Activated T-helper 1 cell treated with anti-CD3 and anti-CD28 coated beads, Interleukin-2, amount 50 U/mL, for 16 hours (primary cell): ENCODE results near the gene LAMB1.

Source experiments
- DNase-seq, 2 donors: peaks; one replicate each; pipeline ENCODE4 v3.0.0-alpha.2; 2020; ENCODE audit warnings: low read depth in 1 of 2, low spot score in 1 of 2

The LAMB1 gene

DNA sequence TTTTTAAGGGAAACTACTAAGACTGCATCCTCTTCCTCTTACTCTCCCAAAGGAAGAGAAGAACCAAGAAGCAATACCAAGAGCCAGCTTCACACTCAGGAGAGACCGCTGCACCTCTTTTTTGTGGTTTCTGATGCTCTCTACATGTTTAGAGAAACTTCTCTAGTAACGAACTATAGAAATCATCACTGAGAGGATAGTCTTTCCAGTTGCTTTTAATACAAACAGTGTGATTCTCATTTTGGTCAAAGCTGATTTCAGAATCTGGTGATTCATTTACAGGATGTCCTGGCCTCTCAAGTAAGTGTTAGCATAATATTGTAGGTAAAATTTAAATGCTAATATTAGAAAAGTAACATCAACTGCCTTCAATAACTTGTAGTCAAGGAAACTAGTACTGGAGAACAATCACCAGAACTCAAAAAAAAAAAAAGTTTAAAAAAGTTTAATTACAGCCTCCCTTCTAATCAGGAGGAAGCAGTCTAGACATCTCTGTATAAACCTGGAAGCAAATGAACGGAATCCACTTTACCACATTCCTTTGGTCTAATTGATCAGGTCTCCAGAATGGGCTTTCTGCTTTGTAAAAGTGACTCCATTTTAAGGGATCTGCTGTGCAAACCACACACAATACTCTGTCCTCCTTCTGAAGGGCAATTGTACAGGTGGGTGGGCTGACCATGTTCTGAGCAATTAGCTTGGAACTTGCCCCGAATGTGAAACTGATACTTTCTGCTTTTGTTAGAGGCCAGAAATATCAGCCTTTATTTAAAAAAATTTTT lies 3.0 kb downstream of the LAMB1 start:
- DNase-seq, result no peak

DNA sequence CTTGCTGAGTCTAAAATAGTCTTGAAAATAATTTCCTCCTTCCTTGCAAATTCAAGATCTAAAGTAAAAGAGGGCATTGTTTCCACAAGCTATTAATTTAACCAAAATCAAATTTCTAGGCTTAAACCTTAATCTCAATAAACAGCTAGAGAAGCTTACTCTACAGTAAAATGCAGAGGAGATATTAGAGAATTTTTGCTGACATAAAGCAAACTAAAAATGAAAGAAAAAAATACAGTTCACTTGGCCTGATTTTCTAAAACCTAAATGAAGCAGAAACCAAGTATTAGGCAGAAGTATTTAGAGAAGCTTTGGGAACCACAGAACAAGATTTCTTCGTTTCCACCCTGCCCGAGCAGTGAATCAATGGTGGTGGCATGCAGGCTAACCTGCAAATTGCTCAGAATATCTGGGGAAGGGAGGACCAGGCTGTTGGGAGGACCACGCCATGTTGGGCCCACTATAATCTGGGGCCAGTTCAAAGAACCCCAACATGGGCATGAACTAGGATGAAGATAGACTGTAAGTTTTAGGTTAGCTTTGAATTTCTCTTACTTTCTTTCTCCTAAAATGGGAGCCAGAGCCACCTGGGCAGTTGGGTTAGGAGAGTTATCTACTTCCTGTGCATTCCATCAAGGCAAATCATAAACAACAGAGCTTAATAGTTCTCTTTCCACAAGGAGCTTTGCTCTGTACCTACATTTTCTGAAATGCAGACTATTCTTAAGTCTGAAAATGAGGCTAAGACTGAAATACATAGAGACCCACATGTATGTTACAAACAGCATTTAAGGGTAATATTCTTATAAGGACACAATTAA lies 4.1 kb downstream of the LAMB1 start:
- no peak for DNase-seq

DNA sequence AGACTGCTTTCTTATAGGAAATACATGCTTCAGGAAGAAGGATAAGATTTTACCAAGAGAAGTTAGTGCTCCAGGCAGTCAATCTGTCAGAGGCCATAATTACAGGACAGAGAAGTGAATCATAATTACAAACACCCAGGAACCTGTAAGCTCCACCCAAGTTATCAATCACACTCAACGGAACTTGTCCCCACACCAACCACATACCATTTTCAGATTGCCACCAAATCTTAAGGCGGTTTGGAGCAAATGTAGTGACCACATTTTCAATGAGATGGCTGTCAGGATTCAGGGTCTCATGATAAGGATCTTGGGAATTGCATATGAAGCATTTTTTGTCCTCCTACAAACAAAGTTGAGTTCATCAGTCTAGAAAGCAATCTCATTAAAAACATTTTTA lies 4.8 kb downstream of the LAMB1 start:
- no peak for DNase-seq

DNA sequence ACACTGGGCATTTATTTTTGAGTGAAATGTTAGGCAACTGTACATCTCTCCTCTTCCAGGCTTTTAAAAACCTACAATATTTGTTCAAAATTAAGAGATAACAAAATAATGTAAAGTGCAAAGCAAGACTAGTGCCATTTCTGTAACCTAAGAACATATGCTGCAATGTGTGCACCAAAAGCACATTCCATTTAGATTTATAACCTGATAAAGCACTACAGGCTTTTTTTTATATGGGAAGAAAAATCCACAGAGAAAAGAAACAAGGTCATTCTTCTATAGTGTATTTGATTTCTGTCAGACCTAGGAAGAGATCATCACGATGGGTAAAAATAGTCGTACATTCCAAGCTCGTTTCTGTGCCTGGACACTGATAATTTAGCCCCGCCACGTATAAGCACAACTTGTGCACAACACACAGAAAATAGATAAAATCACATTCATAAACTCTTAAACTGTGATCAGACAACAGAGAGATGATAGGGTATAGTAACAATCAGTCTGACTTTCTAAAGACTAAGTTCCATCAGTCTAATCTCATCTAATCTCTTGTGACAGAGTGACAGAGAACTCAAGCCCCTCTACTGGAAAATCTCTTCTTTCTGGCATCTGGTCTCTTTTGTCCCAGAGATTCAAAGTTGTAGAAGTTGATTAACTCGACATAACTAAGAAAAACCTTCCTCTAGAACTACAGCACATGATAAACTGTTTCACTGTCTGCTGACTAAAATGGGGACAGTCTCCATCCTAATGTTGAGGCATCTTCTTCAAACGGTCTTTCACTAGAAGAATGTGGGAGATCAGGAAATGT lies 6.7 kb downstream of the LAMB1 start:
- no peak for DNase-seq

DNA sequence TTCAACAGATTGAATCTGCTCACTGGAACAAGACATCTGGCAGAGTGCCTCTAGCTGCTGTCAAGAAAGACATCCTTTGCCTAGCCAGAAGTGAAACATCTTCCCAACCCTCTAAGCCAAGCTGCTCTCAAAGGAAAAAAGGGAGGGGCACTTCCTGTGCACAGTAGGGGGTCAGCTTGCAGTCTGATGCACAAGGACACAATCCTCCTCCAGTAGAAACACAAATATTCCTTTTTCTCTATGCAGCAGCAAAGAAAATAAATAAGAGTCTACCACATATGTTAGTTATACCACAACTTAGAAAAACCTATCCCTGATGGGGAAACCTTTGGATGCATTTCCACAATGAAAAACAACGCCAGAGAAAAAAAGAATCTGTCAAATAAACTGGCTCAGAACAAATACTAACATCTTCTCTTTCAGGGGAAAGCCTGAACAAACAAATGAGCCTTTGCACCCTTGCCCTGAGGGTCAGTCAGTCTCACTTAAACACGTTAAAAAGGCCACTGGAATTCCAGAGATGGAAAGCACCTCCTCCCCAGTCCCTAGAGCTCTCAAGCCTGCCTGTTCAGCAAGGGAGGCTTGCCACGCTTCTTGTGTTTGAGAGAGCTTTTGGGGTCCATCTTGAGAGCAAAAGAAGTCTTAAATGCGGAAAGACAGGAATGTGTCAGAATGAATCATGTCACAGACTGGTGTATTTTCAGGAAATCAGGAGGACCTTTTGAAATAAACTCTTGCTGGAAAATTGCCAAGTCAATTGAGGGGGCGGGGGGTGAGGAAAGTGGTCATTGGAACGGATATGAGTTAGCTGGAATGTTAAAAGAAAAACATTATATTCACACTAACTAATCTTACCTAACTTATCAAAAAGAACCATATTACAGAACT lies 7.5 kb downstream of the LAMB1 start:
- DNase-seq, result no peak

DNA sequence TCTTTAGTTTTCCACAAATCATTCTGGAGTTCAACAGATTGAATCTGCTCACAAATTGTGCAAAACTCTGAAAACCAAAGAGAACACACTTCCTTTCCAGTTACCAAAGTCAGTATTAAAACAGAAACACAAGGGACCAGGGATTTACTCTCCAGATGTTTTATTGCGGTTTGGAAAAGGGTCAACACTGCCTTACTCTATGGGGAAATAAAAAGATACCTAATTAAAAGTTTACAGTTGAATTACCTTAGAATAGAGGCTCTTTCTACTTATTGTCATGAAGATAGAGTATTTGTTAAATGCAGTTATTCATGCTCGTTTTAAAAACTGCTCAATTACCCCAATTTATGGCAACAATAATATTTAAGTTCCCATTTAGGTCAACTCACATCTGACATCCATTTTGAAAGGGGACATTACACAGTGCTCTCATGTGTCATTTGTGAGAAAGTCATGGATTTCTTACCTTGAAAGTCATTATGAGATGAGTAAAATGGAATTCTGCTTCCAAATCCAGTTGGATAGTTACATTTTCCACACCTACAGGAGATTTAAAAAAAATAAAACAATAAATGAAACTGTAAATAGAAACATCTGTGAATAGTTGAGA lies 8.4 kb downstream of the LAMB1 start:
- DNase-seq, result no peak

DNA sequence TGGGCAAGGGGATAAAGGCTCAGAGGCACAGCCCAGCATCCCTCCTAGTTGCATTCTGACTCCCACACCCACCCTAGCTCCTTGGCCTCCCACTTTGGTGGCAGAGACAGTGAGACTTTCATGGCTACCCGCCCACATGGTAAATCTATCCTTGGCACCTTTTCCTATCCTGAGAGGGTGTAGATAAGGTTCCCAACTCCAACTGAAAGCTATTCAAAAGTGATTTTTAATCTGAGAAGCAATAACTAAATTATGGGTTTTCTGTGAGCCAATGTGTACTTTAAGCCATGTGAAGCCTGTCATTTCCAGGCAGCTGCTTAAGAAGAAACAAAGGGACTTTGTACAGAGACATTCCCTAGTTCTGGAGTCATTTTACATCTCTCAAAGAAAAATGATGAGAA lies 9.1 kb downstream of the LAMB1 start:
- DNase-seq, result no peak

DNA sequence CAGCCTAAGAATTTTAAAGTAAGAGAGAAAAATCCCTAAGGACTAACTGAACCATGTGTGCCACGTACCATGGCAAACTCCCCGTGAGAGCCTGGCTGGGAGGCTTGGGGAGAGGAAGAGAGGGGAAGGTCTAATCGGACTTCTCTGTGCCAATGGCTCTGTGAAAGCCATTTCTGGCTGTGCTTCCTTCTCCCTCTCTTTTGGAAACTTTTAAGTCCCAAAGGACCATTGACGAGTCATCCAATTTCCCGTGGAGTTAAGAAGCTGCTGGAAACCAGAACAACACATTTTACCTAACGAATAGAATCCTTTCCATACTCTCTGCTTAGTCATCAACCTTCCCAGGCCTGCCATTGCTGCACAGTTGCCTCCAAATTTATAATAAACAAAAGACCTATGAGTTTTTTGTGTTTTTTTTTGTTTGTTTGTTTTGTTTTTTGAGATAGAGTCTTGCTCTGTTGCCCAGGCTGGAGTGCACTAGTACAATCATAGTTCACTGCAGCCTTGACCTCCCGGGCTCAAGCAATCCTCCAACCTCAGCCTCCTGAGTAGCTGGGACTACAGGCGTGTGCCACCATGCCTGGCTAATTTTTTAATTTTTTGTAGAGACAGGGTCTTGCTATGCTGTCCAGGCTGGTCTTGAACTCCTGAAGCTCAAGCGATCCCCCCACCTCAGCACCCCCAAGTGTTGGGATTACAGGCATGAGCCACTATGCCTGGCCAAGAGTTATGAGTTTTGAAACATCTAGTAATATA lies 13.2 kb downstream of the LAMB1 start:
- DNase-seq, result no peak

DNA sequence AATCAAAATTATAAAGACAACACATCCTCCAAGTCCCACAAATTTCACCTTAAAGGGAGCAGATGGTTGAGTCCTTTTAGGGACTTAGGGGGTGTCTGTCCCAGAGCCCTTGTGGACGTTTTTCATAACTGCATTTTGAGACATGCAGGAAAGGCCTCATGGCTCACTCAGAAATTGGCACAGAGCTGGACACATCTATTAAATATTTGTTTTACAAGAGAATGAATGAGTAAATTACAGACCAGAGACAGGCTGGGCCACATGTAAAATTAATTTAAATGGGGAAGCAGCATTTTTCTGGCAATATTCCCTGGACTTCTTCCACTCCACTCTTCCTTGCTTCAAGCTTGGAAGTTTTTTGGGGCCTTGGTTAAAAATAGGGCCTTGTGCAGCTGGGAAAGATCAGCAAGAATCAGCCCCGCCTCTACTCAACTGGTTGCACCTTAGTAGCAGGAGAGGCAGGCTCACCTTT lies 20.0 kb downstream of the LAMB1 start:
- DNase-seq, result no peak

DNA sequence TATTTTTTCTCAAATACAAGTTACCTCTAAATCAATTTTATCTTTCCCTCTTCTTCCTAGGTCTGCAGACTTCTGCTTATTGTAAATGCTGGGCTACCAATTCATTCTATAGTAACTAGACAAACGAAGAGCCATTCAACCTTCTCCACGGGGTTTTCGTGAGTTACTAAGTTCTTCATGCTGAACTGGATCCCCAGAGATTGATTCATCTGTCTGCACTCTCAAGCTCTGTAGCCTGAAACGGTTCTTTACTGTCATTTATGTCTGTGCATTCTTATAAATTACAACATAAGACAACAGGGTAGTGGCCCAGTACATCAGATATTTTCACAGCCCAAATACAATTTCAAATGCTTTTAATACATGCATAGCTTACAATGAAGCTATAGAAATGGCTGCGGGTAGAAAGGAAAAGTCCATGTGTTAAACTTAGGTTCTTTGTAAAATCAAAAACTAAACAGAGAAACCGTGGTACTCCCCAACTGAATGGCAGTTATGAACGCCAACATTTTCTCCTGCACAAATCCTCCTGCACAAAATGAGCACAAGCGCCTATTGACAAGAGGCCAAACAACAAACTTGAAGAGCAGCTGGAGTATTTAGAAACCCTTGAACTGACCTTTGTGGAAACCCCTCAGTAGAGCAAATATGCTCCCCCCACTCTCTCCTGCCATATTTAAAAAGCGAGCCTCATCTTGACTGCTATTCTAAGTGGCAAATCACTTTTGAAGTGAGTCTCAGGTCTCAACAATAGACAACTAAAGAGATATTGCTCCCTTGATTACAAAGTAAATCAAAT lies 20.7 kb downstream of the LAMB1 start:
- DNase-seq, result no peak

DNA sequence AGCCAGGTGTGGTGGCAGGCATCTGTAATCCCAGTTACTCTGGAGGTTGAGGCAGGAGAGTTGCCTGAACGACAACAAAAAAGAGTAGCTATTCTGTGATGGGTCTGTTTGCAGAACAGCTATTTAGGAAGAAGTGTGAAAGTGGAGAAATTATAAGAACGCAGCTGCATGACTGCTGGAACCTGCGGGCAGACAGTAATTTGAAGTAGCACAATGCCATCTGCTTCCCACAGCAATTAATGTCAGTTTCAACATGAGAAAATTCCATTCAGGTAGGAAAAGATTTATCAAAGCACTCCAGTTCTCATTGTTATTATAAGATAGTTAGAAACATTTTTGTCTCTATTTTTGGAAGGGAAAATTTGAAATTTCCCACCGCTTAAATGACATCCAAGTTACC lies 21.5 kb downstream of the LAMB1 start:
- no peak for DNase-seq

DNA sequence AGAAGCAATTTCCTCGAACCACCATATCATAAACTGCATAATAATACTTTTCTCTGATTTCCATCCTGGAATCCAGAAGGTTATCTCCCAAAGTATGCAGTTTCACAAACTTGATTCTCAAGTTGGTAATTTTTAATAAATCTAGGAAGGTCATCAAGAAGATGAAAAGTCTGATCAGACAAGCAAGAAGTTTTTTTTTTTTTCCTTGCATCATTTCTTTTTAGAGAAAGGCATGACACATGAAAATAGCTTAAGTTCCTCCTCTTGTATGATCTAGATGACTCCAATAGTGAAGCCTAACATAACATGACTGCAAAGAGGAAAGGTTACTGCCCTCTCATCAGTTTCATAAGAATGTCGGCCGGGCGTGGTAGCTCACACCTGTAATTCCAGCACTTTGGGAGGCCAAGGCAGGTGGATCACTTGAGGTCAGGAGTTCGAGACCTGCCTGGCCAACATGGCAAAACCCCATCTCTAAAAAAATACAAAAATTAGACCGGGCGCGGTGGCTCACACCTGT lies 22.2 kb downstream of the LAMB1 start:
- no peak for DNase-seq

DNA sequence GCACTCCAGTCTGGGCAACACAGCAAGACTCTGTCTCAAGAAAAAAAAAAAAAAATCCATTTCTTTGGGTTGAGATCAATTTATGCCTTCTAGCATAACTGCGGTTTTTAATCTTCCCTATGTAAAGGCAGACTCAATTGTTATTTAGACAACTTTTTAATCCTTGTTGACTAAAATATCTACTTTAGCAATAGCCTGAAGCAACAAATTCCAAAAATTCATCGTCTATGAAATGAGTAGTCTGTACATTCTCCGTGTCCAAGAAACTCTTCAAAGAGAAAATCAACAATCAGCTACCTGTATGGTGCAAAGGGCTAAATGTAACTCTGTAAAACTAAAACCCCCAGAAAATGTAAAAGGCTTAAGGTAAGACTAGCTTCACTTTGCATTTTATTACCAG lies 22.8 kb downstream of the LAMB1 start:
- DNase-seq, result no peak

DNA sequence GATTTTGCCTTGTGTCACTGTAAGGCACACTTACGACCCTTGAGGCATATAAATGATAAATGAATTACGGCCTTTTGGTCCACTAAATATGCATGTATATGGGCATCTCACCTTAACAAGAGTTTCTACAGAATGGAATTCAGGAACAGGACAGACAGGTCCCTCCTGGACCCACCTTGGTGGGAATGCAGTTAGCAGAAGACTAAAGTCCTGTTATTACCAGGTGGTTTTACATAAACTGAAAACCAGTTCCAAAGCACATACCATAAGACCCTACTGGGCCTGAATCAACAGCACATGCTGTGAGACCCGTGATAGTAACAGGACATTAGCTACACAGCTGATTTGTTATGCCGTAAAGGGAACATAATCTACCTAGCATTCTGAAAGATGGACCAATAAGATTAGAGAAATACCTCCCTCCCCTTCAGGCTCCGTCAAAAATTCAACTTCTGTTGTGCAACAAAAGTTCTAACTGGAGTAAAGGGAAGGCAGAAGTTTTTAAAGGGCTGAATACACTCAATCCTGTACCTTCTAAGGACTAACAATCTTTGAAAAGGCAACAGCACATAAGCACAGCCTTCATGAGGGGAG lies 24.0 kb downstream of the LAMB1 start:
- no peak for DNase-seq

DNA sequence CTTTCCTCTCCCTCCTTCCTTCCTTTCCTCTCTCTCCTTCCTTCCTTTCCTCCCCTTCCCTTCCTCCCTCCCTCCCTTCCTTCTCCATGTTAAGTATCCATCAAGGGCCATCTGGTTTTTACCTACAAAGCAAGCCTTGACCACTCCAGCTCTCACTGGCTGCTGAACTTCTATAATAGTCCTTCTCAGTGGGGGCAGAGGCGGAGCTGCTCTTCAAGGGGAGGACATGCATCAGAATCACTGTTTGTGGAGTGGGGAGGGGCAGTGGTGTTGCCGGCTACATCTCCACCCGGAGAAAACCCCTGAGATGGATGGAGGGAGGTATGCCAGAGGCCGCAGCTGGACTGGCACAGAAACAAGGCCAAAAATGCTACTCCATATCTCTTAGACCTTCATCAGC lies 25.9 kb downstream of the LAMB1 start:
- no peak for DNase-seq

DNA sequence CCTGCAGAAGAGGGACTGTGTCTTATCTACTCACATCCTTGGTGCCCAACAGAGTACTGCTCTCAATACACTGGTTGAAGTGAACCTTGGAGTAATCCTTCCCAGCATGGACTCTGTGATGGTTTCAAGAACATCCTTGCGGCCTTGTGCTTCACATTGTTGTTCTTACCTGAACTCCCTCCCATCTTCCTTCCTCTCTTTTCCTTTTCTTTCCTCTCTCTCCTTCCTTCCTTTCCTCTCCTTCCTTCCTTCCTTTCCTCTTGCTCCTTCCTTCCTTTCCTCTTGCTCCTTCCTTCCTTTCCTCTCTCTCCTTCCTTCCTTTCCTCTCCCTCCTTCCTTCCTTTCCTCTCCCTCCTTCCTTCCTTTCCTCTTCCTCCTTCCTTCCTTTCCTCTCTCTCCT lies 26.3 kb downstream of the LAMB1 start:
- DNase-seq, result no peak

DNA sequence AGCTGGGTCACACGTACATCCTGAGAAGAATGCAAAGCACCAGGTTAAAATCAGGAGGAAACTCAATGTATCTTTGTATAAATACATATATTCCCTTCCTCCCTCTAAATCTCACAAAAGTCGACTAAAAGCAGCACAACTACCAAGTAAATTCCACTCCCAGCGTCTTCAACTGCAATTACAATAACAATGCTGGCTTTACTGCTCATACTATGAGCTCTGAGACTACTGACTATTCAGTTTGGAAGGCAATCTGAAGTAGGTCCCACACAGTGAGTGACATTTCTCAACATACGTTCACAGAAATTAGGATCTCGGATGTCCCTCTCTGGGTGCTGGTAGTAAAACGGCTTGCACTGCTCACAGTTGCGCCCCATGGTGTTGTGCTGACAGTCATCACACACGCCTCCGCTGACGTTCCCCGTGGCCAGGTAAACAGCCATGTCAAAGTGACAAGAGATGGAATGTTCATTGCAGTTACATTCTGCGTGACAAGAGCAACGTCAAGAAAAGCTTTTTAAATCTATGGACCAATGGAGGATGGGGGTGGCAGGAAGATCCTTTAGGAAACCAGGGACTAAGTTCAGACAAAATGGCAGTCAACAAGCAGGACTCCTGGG lies 27.5 kb downstream of the LAMB1 start:
- DNase-seq, result no peak

DNA sequence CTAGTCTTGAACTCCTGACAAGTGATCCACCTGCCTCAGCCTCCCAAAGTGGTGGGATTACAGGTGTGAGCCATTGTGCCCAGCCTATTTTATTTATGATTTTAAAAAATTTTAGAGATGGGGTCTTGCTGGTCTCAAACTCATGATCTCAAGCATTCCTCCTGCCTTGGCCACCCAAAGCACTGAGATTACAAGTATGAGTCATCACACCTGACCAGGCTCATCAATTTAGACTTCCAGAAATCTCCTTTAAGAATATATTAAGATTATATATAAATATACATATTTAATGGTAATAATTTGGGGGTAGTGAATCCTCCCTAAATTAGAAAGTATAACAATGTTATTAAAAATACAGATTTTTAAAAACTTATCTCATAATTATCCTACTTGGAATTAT lies 29.1 kb downstream of the LAMB1 start:
- DNase-seq, result no peak
